Measurements from ENCODE around the gene DLX3. TPM values are rescaled to one million over a fixed set of nuclear protein-coding genes. Genes with fewer than 3 reads are reported as not detected.

The DLX3 gene
- total RNA-seq, 3 donors from 2014 or later (not counting 1 experiment from before 2014, with no cell fraction given), result not detected

- H3K36me3 ChIP-seq (ENCODE audit: control insufficient read depth, insufficient read depth, low read length), result no peaks in the 10 kb centered on the region
- peaks cover 51 to 64% of the 10 kb centered on the region in 2 donors for H3K27me3 Mint-ChIP-seq (ENCODE audit: low read depth in 2 of 2)
- ATAC-seq, result no peak
These were observed 10.2 kb downstream of the DLX3 start for GRCh38 chr17:49984776-49985175.

GRCh38 chr17:49984283-49984682 is 10.7 kb downstream of the DLX3 start:
- H3K4me1 Mint-ChIP-seq, result no peaks in the 10 kb centered on the region
- peaks cover 51 to 63% of the 10 kb centered on the region in 2 donors for H3K27me3 Mint-ChIP-seq (ENCODE audit: low read depth in 2 of 2)
- 78% methylated on average over 3 of the region's 3 CpGs for WGBS (ENCODE audit: insufficient coverage)
- peaks cover 3% of the 10 kb centered on the region for H3K27me3 ChIP-seq (ENCODE audit: control insufficient read depth, insufficient read depth, low read length)
- H3K9me3 ChIP-seq (ENCODE audit: control insufficient read depth, insufficient read depth, low read length), result no peaks in the 10 kb centered on the region
- intact Hi-C loops (cut with micrococcal nuclease), result no loop called here
- TF ChIP-seq CTCF (IDR thresholded peaks at IDR 0.05), result no peak
- H3K36me3 ChIP-seq (ENCODE audit: control insufficient read depth, insufficient read depth, low read length), result no peaks in the 10 kb centered on the region
- H3K9me3 Mint-ChIP-seq, result no peaks in the 10 kb centered on the region
- no peak overlapping the region for H3K4me3 ChIP-seq (ENCODE audit: low read length)
- no peaks in the 10 kb centered on the region for H3K4me1 ChIP-seq (ENCODE audit: control insufficient read depth, insufficient read depth, low read length)
- no peak overlapping the region for H3K27ac Mint-ChIP-seq
- no peak overlapping the region for H3K4me3 Mint-ChIP-seq
- H3K36me3 Mint-ChIP-seq, result no peaks in the 10 kb centered on the region
- DNase-seq (no peak), ATAC-seq (no peak)
- no peak overlapping the region for H3K27ac ChIP-seq (ENCODE audit: low read length)

More at GRCh38 chr17:49984776-49985175, 10.2 kb downstream of the DLX3 start:
- H3K27ac ChIP-seq (ENCODE audit: low read length), result no peak overlapping the region
- no peak overlapping the region for H3K27ac Mint-ChIP-seq
- peaks cover 4% of the 10 kb centered on the region for H3K27me3 ChIP-seq (ENCODE audit: control insufficient read depth, insufficient read depth, low read length)
- H3K9me3 Mint-ChIP-seq, result no peaks in the 10 kb centered on the region
- H3K4me1 Mint-ChIP-seq, result no peaks in the 10 kb centered on the region
- WGBS (ENCODE audit: insufficient coverage), result 75% methylated on average over 2 of the region's 2 CpGs
- no peak overlapping the region for H3K4me3 ChIP-seq (ENCODE audit: low read length)
- H3K4me1 ChIP-seq (ENCODE audit: control insufficient read depth, insufficient read depth, low read length), result no peaks in the 10 kb centered on the region
- H3K9me3 ChIP-seq (ENCODE audit: control insufficient read depth, insufficient read depth, low read length), result no peaks in the 10 kb centered on the region
- no peak overlapping the region for H3K4me3 Mint-ChIP-seq
- no peak for TF ChIP-seq CTCF (IDR thresholded peaks at IDR 0.05)
- intact Hi-C loops (cut with micrococcal nuclease), result no loop called here
- no peaks in the 10 kb centered on the region for H3K36me3 Mint-ChIP-seq
- DNase-seq, result no peak

GRCh38 chr17:49980703-49981197 is 14.3 kb downstream of the DLX3 start:
- Mint-ChIP-seq H3K27ac (no peak overlapping the region), H3K27me3 (ENCODE audit: low read depth in 2 of 2) (peaks cover 42 to 48% of the 10 kb centered on the region in 2 donors), H3K4me1 (no peaks in the 10 kb centered on the region), H3K36me3 (no peaks in the 10 kb centered on the region), H3K9me3 (no peaks in the 10 kb centered on the region), H3K4me3 (no peak overlapping the region)
- DNase-seq, result no peak
- Histone ChIP-seq H3K4me3 (ENCODE audit: low read length) (no peak overlapping the region), H3K27me3 (ENCODE audit: control insufficient read depth, insufficient read depth, low read length) (peaks cover 5% of the 10 kb centered on the region), H3K9me3 (ENCODE audit: control insufficient read depth, insufficient read depth, low read length) (no peaks in the 10 kb centered on the region), H3K4me1 (ENCODE audit: control insufficient read depth, insufficient read depth, low read length) (no peaks in the 10 kb centered on the region), H3K36me3 (ENCODE audit: control insufficient read depth, insufficient read depth, low read length) (no peaks in the 10 kb centered on the region), H3K27ac (ENCODE audit: low read length) (no peak overlapping the region)
- no peak for ATAC-seq
- WGBS (ENCODE audit: insufficient coverage), result 71% methylated on average over 7 of the region's 7 CpGs
- intact Hi-C loops (cut with micrococcal nuclease), result no loop called here
- no peak for TF ChIP-seq CTCF (IDR thresholded peaks at IDR 0.05)
